ENCODE results near the gene GSG1L. TPM values are rescaled to one million over a fixed set of nuclear protein-coding genes. Genes with fewer than 3 reads are reported as not detected.

The GSG1L gene
- total RNA-seq, 1 donor = not detected

DNA sequence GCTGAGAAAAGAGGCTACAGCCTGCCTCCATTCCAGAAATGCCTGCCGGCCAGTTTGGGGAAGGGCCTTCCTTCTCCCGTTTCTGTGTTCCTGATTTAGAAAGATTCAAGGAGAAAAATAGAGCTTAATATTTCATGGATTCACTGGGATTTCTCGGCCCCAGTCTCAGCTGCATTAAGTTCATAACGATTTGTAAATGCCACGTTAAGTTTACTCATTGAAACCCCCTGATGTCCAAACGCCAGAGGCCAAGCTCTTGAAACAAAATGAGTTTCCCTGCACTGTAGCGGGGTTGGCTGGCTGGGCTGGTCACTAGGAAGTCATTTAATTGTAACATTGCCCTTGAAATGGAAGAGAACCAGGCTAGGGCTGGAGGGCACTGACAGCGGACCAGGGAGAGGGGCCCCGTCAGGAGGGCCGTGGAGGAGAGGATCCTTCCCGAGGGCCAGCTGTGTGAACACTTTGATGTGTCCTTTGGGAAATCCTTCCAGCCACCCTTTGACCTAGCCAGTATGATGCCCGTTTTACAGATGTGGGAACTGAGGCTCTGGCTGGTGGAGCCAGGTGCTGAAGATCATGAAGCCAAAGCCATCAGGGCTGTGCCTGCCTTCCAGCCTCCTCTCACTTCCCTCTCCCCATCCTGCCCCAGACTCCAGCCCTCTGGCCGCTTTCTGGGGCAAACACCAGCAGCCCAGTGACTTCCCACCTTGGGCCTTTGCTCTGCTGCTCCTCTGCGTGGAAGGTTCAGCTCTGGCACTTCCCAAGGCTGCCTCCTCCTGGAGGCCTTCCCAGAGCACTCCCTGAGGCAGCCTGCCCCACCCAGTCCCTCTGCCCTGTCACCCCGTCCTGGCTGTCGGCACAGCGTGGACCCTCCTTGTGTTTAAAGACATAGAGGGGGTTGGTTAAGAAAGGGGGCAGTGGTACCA lies 293.0 kb downstream of the GSG1L start:
- H3K36me3 ChIP-seq (ENCODE audit: insufficient read depth, low read length) = peaks cover 4% of the 10 kb centered on the region
- H3K27ac ChIP-seq (ENCODE audit: low read depth, low read length) = no peak overlapping the region
- H3K4me3 ChIP-seq (ENCODE audit: insufficient read depth, low read length) = no peak overlapping the region
- no peak overlapping the region for H2AFZ ChIP-seq (ENCODE audit: low read length)
- no peaks in the 10 kb centered on the region for H4K20me1 ChIP-seq (ENCODE audit: insufficient read depth, low read length)
- TF ChIP-seq, protein P1, sequence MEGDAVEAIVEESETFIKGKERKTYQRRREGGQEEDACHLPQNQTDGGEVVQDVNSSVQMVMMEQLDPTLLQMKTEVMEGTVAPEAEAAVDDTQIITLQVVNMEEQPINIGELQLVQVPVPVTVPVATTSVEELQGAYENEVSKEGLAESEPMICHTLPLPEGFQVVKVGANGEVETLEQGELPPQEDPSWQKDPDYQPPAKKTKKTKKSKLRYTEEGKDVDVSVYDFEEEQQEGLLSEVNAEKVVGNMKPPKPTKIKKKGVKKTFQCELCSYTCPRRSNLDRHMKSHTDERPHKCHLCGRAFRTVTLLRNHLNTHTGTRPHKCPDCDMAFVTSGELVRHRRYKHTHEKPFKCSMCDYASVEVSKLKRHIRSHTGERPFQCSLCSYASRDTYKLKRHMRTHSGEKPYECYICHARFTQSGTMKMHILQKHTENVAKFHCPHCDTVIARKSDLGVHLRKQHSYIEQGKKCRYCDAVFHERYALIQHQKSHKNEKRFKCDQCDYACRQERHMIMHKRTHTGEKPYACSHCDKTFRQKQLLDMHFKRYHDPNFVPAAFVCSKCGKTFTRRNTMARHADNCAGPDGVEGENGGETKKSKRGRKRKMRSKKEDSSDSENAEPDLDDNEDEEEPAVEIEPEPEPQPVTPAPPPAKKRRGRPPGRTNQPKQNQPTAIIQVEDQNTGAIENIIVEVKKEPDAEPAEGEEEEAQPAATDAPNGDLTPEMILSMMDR (IDR thresholded peaks at IDR 0.05; ENCODE audit: extremely low read depth, low read depth, low read length) = no peak
- H3K4me2 ChIP-seq (ENCODE audit: insufficient read depth, low read length) = peak overlapping the region; percentile 32
- DNase-seq (ENCODE audit: insufficient read length, low spot score, missing footprints) = peak; percentile 83
- H3K27me3 ChIP-seq (ENCODE audit: insufficient read depth, low read length) = no peaks in the 10 kb centered on the region
- no peaks in the 10 kb centered on the region for H3K9me3 ChIP-seq (ENCODE audit: low read depth, low read length)
- H3K79me2 ChIP-seq (ENCODE audit: insufficient read depth, low read length) = no peaks in the 10 kb centered on the region
- H3K4me1 ChIP-seq (ENCODE audit: insufficient read depth, low read length) = peaks cover 4% of the 10 kb centered on the region

DNA sequence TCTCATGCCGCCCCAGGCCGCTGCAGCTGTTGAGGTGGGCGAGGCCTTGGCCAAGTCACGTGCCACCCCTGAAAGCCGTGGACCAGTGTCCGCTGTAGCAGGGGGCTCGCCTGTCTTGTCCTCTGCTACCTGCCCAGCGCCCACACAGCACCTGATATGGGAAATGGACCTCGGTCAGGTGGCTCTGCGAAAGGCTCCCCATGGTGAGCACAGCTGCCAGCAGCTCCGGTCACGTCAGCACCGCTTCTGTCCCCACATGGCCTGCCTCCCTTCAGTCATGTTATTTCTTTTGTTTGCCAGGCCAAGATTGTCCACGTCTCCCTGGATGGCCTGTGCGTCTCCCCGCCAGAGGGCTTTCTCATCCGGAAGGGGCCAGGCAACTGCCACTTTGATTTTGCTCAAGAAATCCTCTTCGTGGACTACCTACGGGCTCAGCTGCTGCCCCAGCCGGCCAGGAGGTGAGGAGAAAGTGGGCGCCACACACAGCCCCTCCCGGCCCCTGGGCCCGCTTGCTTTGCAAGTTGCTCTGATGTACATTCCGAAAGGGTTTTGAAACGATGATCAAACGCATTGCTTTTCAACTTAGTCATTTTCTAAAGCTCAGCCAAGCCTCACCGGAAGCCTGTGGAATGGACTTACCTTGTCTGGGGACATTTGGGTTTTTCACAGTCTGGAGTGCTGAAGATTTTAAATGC lies 293.8 kb downstream of the GSG1L start:
- Histone ChIP-seq H3K27ac (ENCODE audit: low read depth, low read length) (no peak overlapping the region), H3K36me3 (ENCODE audit: insufficient read depth, low read length) (peaks cover 4% of the 10 kb centered on the region), H3K4me3 (ENCODE audit: insufficient read depth, low read length) (no peak overlapping the region), H3K79me2 (ENCODE audit: insufficient read depth, low read length) (no peaks in the 10 kb centered on the region), H3K4me1 (ENCODE audit: insufficient read depth, low read length) (peaks cover 4% of the 10 kb centered on the region), H3K4me2 (ENCODE audit: insufficient read depth, low read length) (peak overlapping the region; percentile 32), H4K20me1 (ENCODE audit: insufficient read depth, low read length) (no peaks in the 10 kb centered on the region), H2AFZ (ENCODE audit: low read length) (no peak overlapping the region), H3K9me3 (ENCODE audit: low read depth, low read length) (no peaks in the 10 kb centered on the region), H3K27me3 (ENCODE audit: insufficient read depth, low read length) (no peaks in the 10 kb centered on the region)
- peak; percentile 86 for DNase-seq (ENCODE audit: insufficient read length, low spot score, missing footprints)
- TF ChIP-seq, protein P1 (IDR thresholded peaks at IDR 0.05; ENCODE audit: extremely low read depth, low read depth, low read length) = no peak

DNA sequence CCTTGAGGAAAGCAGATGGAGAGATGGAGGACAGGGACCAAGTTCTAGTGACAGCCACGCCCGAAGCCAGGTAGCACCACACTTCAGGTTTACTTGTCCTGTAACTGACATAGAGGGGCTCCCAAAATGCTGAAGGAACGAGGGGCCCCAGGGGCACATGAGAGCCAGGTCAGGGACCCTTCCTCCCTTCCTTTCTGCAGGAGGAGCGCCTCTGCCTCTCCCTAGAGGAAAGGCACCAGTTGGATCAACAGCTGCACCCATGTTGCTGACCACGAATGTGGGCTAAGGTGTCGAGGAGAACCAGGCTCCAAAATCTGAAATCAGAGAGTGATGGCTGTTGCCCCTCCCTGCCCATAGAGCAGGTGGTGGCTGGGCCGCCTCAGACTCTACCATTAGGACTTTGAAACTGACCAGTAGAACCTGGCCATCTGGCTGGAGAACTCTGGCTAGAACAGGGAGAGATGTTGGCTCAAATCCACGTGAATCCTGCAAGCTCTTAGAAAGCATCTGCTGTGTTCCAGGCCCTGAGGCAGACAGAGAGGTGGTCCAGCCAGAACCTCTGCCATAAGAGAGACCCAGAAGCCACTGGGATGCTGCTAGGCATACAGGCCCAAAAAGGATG lies 294.8 kb downstream of the GSG1L start:
- Histone ChIP-seq H3K36me3 (ENCODE audit: insufficient read depth, low read length) (peaks cover 9% of the 10 kb centered on the region), H3K4me2 (ENCODE audit: insufficient read depth, low read length) (no peak overlapping the region), H3K27me3 (ENCODE audit: insufficient read depth, low read length) (no peaks in the 10 kb centered on the region), H2AFZ (ENCODE audit: low read length) (no peak overlapping the region), H3K4me1 (ENCODE audit: insufficient read depth, low read length) (peaks cover 4% of the 10 kb centered on the region), H3K79me2 (ENCODE audit: insufficient read depth, low read length) (no peaks in the 10 kb centered on the region), H3K27ac (ENCODE audit: low read depth, low read length) (no peak overlapping the region), H3K4me3 (ENCODE audit: insufficient read depth, low read length) (no peak overlapping the region), H3K9me3 (ENCODE audit: low read depth, low read length) (no peaks in the 10 kb centered on the region), H4K20me1 (ENCODE audit: insufficient read depth, low read length) (no peaks in the 10 kb centered on the region)
- TF ChIP-seq, protein P1 (IDR thresholded peaks at IDR 0.05; ENCODE audit: extremely low read depth, low read depth, low read length) = no peak
- peak; percentile 57 for DNase-seq (ENCODE audit: insufficient read length, low spot score, missing footprints)

Measured in osteoblast (primary cell).